HEK293 (cell line): Measurements from ENCODE around the gene DBF4B.

Experiments
- CTCF ChIP-seq: fragments of 450-650 bp; formaldehyde crosslinking; IDR thresholded peaks from 2 replicates; pipeline ENCODE4 v1.5.1; 2016; ENCODE audit warnings: missing biosample characterization, missing genetic modification characterization
- ELK4 ChIP-seq: IDR thresholded peaks from 2 replicates; pipeline ENCODE4 v1.6.1; 2011; ENCODE audit warnings: mild to moderate bottlenecking, low read depth, low read length, borderline replicate concordance
- KLF10 ChIP-seq: fragments of 450-650 bp; IDR thresholded peaks from 2 replicates; pipeline ENCODE4 v1.5.1; 2018; ENCODE audit warnings: missing biosample characterization, mild to moderate bottlenecking, missing genetic modification characterization
- PBX3 ChIP-seq: sonication (generic); formaldehyde crosslinking; IDR thresholded peaks from 2 replicates; pipeline ENCODE4 v1.8.1; 2022; ENCODE audit warnings: mild to moderate bottlenecking, moderate library complexity, missing genetic modification reagents
- REST ChIP-seq: fragments of 450-650 bp; formaldehyde crosslinking; IDR thresholded peaks from 2 replicates; pipeline ENCODE4 v1.5.1; 2016; ENCODE audit warnings: missing biosample characterization, missing genetic modification characterization
- ZBTB11 ChIP-seq: fragments of 450-650 bp; formaldehyde crosslinking; conservative IDR thresholded peaks from 2 replicates; pipeline ENCODE4 v1.5.1; 2016; ENCODE audit warnings: low read depth, missing biosample characterization, missing genetic modification characterization
- ZBTB26 ChIP-seq: fragments of 450-650 bp; formaldehyde crosslinking; optimal IDR thresholded peaks from 2 replicates; pipeline ENCODE3; 2016; ENCODE audit warnings: missing biosample characterization, mild to moderate bottlenecking, missing genetic modification characterization
- ZBTB7A ChIP-seq: fragments of 450-650 bp; formaldehyde crosslinking; IDR thresholded peaks from 2 replicates; pipeline ENCODE4 v1.5.1; 2016; ENCODE audit warnings: low read depth, missing biosample characterization, missing genetic modification characterization
- ZNF140 ChIP-seq: fragments of 450-650 bp; formaldehyde crosslinking; IDR thresholded peaks from 2 replicates; pipeline ENCODE4 v1.5.1; 2016; ENCODE audit warnings: missing biosample characterization, missing genetic modification characterization
- ZNF302 ChIP-seq: fragments of 450-650 bp; formaldehyde crosslinking; IDR thresholded peaks from 2 replicates; pipeline ENCODE4 v1.5.1; 2016; ENCODE audit warnings: missing biosample characterization, missing genetic modification characterization, low read depth
- ZNF394 ChIP-seq: fragments of 450-650 bp; formaldehyde crosslinking; IDR thresholded peaks from 2 replicates; pipeline ENCODE4 v1.5.1; 2016; ENCODE audit warnings: missing biosample characterization, missing genetic modification characterization, mild to moderate bottlenecking, moderate library complexity, borderline replicate concordance
- ZNF416 ChIP-seq: fragments of 450-650 bp; formaldehyde crosslinking; IDR thresholded peaks from 2 replicates; pipeline ENCODE4 v1.5.1; 2016; ENCODE audit warnings: missing biosample characterization, missing genetic modification characterization
- ZNF580 ChIP-seq: fragments of 450-650 bp; formaldehyde crosslinking; IDR thresholded peaks from 2 replicates; pipeline ENCODE4 v1.5.1; 2016; ENCODE audit warnings: missing biosample characterization, missing genetic modification characterization
- ZNF610 ChIP-seq: fragments of 450-650 bp; formaldehyde crosslinking; IDR thresholded peaks from 2 replicates; pipeline ENCODE4 v1.5.1; 2016; ENCODE audit warnings: missing biosample characterization, missing genetic modification characterization, borderline replicate concordance

GRCh38 chr17:44796731-44797130 lies 88.3 kb downstream of the DBF4B start:
- TF ChIP-seq CTCF (tag by site-specific recombination): no peak
- TF ChIP-seq ZNF580 (tag by site-specific recombination): no peak
- no peak for TF ChIP-seq KLF10
- TF ChIP-seq ZNF610: no peak
- no peak for TF ChIP-seq ZBTB11
- TF ChIP-seq ZNF394 (tag by site-specific recombination): no peak
- TF ChIP-seq ELK4: no peak
- no peak for TF ChIP-seq ZNF416 (tag by site-specific recombination)
- no peak for TF ChIP-seq ZBTB7A
- no peak for TF ChIP-seq PBX3 (CRISPR knock-in tag)
- no peak for TF ChIP-seq ZNF140 (tag by site-specific recombination)
- TF ChIP-seq ZBTB26 (tag by site-specific recombination): no peak
- no peak for TF ChIP-seq ZNF302 (tag by site-specific recombination)
- no peak for TF ChIP-seq REST
